H1 (cell line): ENCODE data around the gene HYDIN.

Source experiments
- CEBPB ChIP-seq: IDR thresholded peaks from 2 replicates; pipeline ENCODE4 v1.6.1; 2012; ENCODE audit warnings: low read depth, low read length
- CTCF ChIP-seq, 3 experiments: IDR thresholded peaks; 1 replicate in 2 of 3; 2 replicates in 1 of 3; pipeline versions ENCODE4 v1.5.1 to v1.6.1; 2011; ENCODE audit warnings: low read length in 3 of 3, mild to moderate bottlenecking in 3 of 3, inconsistent platforms in 2 of 3, low read depth in 1 of 3, moderate library complexity in 1 of 3; ENCODE audit not compliant: insufficient read depth in 1 of 3; ENCODE audit errors: control extremely low read depth in 1 of 3
- GABPA ChIP-seq: IDR thresholded peaks from 2 replicates; pipeline ENCODE4 v1.6.1; 2011; ENCODE audit warnings: mild to moderate bottlenecking, low read length, moderate library complexity, borderline replicate concordance; ENCODE audit not compliant: insufficient read depth
- HDAC6 ChIP-seq: IDR thresholded peaks from one replicate; pipeline ENCODE4 v1.7.1; 2012; ENCODE audit warnings: low read depth, mild to moderate bottlenecking, inconsistent platforms, low read length, moderate library complexity
- POLR2A ChIP-seq, 2 experiments: IDR thresholded peaks; 1 replicate in 1 of 2; 2 replicates in 1 of 2; pipeline ENCODE4 v1.6.1; 2011; ENCODE audit warnings: low read depth in 2 of 2, low read length in 2 of 2, mild to moderate bottlenecking in 2 of 2; ENCODE audit errors: control extremely low read depth in 1 of 2
- POLR2AphosphoS5 ChIP-seq: IDR thresholded peaks from 2 replicates; pipeline ENCODE4 v1.6.1; 2011; ENCODE audit warnings: low read depth, low read length
- SAP30 ChIP-seq: fragments of 300-600 bp; sonication (generic); IDR thresholded peaks from 2 replicates; pipeline ENCODE4 v1.7.1; 2012; ENCODE audit warnings: low read length, moderate library complexity, mild to moderate bottlenecking, inconsistent platforms; ENCODE audit not compliant: insufficient read depth, insufficient replicate concordance
- SRF ChIP-seq: IDR thresholded peaks from 2 replicates; pipeline ENCODE4 v1.6.1; 2011; ENCODE audit warnings: mild to moderate bottlenecking, low read depth, low read length, moderate library complexity

- TF ChIP-seq SRF (no peak), POLR2A (IDR thresholded peaks at IDR 0.05; ENCODE audit: control extremely low read depth in 1 of 2, low read depth in 2 of 2, low read length in 2 of 2) (no peak), CEBPB (no peak), CTCF (IDR thresholded peaks at IDR 0.05; ENCODE audit: control extremely low read depth in 1 of 3, insufficient read depth in 1 of 3, low read depth in 1 of 3, low read length in 3 of 3) (no peak), GABPA (no peak), HDAC6 (no peak), SAP30 (no peak), POLR2AphosphoS5 (no peak)
These were observed 436.5 kb downstream of the HYDIN start for GRCh38 chr16:70793851-70794502.
